HepG2 (cell line): ENCODE results near the gene SNAI3. TPM values are rescaled to one million over a fixed set of nuclear protein-coding genes. Genes with fewer than 3 reads are reported as not detected.

Experiments
- BCL6 ChIP-seq: IDR thresholded peaks from 2 replicates; pipeline ENCODE4 v1.6.1; 2016; ENCODE audit warnings: missing genetic modification reagents, missing compliant biosample characterization
- BORCS8-MEF2B ChIP-seq: sonication (generic); formaldehyde crosslinking; IDR thresholded peaks from 2 replicates; pipeline ENCODE4 v1.8.0; 2022; ENCODE audit warnings: mild to moderate bottlenecking, missing genetic modification reagents
- FOXK2 ChIP-seq: fragments of 450-650 bp; IDR thresholded peaks from 2 replicates; pipeline ENCODE4 v1.6.1; 2016
- GABPA ChIP-seq, 2 experiments: IDR thresholded peaks; 2 replicates each; pipeline ENCODE4 v1.6.1; 2011 to 2016; ENCODE audit warnings: low read depth in 2 of 2, low read length in 1 of 2, missing biosample characterization in 1 of 2, missing genetic modification characterization in 1 of 2
- HCFC1 ChIP-seq: fragments of 150-350 bp; IDR thresholded peaks from 2 replicates; pipeline ENCODE4 v1.6.1; 2014; ENCODE audit warnings: low read depth, low read length
- HNRNPL ChIP-seq: fragments of 200-400 bp; formaldehyde crosslinking; IDR thresholded peaks from 2 replicates; pipeline ENCODE4 v1.6.1; 2017; ENCODE audit warnings: mild to moderate bottlenecking, low read depth, low read length
- IRX3 ChIP-seq: sonication (generic); formaldehyde crosslinking; IDR thresholded peaks from 2 replicates; pipeline ENCODE4 v1.8.1; 2023; ENCODE audit warnings: mild to moderate bottlenecking, low read depth, missing genetic modification reagents, borderline replicate concordance
- MAFG ChIP-seq: sonication (generic); formaldehyde crosslinking; IDR thresholded peaks from 2 replicates; pipeline ENCODE4 v1.5.1; 2020; ENCODE audit warnings: mild to moderate bottlenecking, missing genetic modification reagents
- MBNL3 ChIP-seq: fragments of 250-450 bp; sonication (Bioruptor Pico); conservative IDR thresholded peaks from 2 replicates; pipeline ENCODE4 v1.8.0; 2022; ENCODE audit warnings: mild to moderate bottlenecking, inconsistent platforms
- NFIB ChIP-seq: sonication (generic); formaldehyde crosslinking; IDR thresholded peaks from 2 replicates; pipeline ENCODE4 v1.9.0; 2021; ENCODE audit warnings: missing genetic modification reagents, mild to moderate bottlenecking, borderline replicate concordance
- NR2F2 ChIP-seq: IDR thresholded peaks from 2 replicates; pipeline ENCODE4 v1.6.1; 2012; ENCODE audit warnings: low read depth, inconsistent platforms, borderline replicate concordance
- RFXANK ChIP-seq: IDR thresholded peaks from 2 replicates; pipeline ENCODE4 v1.6.1; 2016
- SMARCE1 ChIP-seq: fragments of 450-650 bp; IDR thresholded peaks from 2 replicates; pipeline ENCODE4 v1.6.1; 2017; ENCODE audit warnings: borderline replicate concordance
- SP1 ChIP-seq, 2 experiments: fragments of 450-650 bp in 1 of 2; sonication (generic) in 1 of 2; formaldehyde crosslinking in 1 of 2; IDR thresholded peaks; 2 replicates each; pipeline versions ENCODE4 v1.4.0 to v1.6.1; 2016 to 2020; ENCODE audit warnings: missing genetic modification reagents in 1 of 2
- ZBTB21 ChIP-seq: sonication (generic); formaldehyde crosslinking; IDR thresholded peaks from 2 replicates; pipeline ENCODE4 v1.4.0; 2020; ENCODE audit warnings: missing genetic modification reagents
- ZBTB42 ChIP-seq: sonication (generic); formaldehyde crosslinking; IDR thresholded peaks from 2 replicates; pipeline ENCODE4 v1.5.0; 2020; ENCODE audit warnings: mild to moderate bottlenecking, missing genetic modification reagents
- ZNF3 ChIP-seq: IDR thresholded peaks from 2 replicates; pipeline ENCODE4 v1.7.0; 2017; ENCODE audit warnings: inconsistent platforms
- ZNF354B ChIP-seq: sonication (generic); formaldehyde crosslinking; IDR thresholded peaks from 2 replicates; pipeline ENCODE4 v1.8.0; 2022; ENCODE audit warnings: mild to moderate bottlenecking, missing genetic modification reagents
- ZNF430 ChIP-seq: sonication (generic); formaldehyde crosslinking; IDR thresholded peaks from 2 replicates; pipeline ENCODE4 v1.9.0; 2021; ENCODE audit warnings: mild to moderate bottlenecking, missing genetic modification reagents
- ZNF839 ChIP-seq: sonication (generic); formaldehyde crosslinking; IDR thresholded peaks from 2 replicates; pipeline ENCODE4 v1.4.0; 2020; ENCODE audit warnings: missing genetic modification reagents, mild to moderate bottlenecking, borderline replicate concordance
- polyA plus RNA-seq, 8 experiments: library from polyadenylated mRNA; depleted of rRNA in 3 of 8; stranded (reverse) in 7 of 8; unstranded in 1 of 8; fragments of >200 nt; fragmentation: Illumina TruSeq in 4 of 8; extraction: Trizol in 4 of 8; gene quantifications; 2 replicates each; pipeline versions ENCODE4 v1.2.1 to v1.2.3, GENCODE V29; 2011 to 2016; ENCODE audit warnings: low read depth in 4 of 8, missing spikeins in 1 of 8, mixed read lengths in 1 of 8; ENCODE audit not compliant: insufficient read depth in 1 of 8
- total RNA-seq, 5 experiments: library from RNA; depleted of rRNA; stranded (reverse); fragments of >200 nt; fragmentation: Illumina TruSeq; extraction: Trizol; gene quantifications; 2 replicates each; pipeline ENCODE4 v1.2.3, GENCODE V29; 2016; ENCODE audit warnings: low read depth in 1 of 5
- TF ChIP-seq, protein P1 (sequence below): sonication (generic); formaldehyde crosslinking; IDR thresholded peaks from 2 replicates; pipeline ENCODE4 v1.5.0; 2020; ENCODE audit warnings: mild to moderate bottlenecking, missing genetic modification reagents
- TF ChIP-seq, protein P2 (sequence below): sonication (generic); formaldehyde crosslinking; IDR thresholded peaks from 2 replicates; pipeline ENCODE4 v1.8.1; 2022; ENCODE audit warnings: mild to moderate bottlenecking, missing genetic modification reagents
- TF ChIP-seq, protein P3 (sequence below): sonication (generic); formaldehyde crosslinking; IDR thresholded peaks from 2 replicates; pipeline ENCODE4 v1.5.1; 2020; ENCODE audit warnings: mild to moderate bottlenecking, moderate library complexity, missing genetic modification reagents
- TF ChIP-seq, protein P4 (sequence below): sonication (generic); formaldehyde crosslinking; IDR thresholded peaks from 2 replicates; pipeline ENCODE4 v1.5.0; 2020; ENCODE audit warnings: missing genetic modification reagents

The SNAI3 gene
- total and polyA plus RNA-seq, 2 of the 13 experiments (the other 11 are each of a cell fraction or from before 2014, with no cell fraction given): 0.09 to 0.18 TPM

DNA sequence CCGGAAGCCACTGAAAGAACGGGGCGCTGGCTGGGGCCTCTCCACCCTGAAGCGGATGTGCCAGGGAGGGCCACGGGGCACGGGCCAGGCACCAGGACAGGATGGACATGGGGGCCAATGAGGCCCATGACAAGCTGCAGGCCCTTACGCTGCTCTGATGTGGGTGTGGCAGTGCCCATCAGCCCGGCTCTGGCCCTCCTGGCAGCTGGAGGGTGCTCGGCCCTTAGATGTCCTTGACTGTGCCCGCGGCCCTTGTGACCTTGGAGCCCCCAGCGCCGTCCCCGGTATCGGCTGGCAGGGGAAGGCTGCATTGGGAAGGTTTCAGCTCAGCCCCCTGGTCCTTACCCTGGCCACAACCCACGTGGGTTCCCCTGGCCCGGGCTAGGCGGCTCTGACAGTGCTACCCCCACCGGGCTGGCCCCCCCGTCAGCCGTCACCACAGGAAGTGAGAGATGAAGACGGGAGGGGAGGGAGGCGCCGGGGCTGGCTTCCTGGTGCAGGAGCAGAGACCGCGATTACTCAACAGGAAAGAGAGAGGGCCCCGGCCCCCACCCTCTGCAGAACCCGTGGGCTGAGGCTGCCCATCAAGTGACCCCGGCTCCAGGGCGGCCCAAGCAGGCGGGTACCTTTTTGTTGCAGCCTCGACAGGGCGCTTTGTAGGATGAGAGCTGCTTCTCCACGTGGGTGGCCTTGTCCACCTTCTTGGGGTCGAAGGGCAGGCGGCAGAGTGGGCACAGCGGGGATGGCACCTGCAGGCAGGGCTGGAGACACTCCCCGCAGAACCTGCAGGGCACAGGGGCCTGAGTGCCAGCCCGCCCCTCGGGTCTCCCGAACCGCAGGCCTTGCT is 14.6 kb upstream of the SNAI3 start (continued):
- TF ChIP-seq, protein P1, sequence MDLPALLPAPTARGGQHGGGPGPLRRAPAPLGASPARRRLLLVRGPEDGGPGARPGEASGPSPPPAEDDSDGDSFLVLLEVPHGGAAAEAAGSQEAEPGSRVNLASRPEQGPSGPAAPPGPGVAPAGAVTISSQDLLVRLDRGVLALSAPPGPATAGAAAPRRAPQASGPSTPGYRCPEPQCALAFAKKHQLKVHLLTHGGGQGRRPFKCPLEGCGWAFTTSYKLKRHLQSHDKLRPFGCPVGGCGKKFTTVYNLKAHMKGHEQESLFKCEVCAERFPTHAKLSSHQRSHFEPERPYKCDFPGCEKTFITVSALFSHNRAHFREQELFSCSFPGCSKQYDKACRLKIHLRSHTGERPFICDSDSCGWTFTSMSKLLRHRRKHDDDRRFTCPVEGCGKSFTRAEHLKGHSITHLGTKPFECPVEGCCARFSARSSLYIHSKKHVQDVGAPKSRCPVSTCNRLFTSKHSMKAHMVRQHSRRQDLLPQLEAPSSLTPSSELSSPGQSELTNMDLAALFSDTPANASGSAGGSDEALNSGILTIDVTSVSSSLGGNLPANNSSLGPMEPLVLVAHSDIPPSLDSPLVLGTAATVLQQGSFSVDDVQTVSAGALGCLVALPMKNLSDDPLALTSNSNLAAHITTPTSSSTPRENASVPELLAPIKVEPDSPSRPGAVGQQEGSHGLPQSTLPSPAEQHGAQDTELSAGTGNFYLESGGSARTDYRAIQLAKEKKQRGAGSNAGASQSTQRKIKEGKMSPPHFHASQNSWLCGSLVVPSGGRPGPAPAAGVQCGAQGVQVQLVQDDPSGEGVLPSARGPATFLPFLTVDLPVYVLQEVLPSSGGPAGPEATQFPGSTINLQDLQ (CRISPR knock-in tag): no peak
- TF ChIP-seq HNRNPL (peak; percentile 94), RFXANK (no peak), ZBTB21 (CRISPR knock-in tag) (peak; percentile 28; the same call in 1 of the 2 replicates), NFIB (CRISPR knock-in tag) (no peak), BORCS8-MEF2B (CRISPR knock-in tag) (no peak), FOXK2 (no peak), ZNF354B (no peak), ZNF3 (CRISPR knock-in tag) (no peak), ZBTB42 (CRISPR knock-in tag) (no peak; the same call in 1 of the 2 replicates), SMARCE1 (no peak), HCFC1 (no peak), BCL6 (CRISPR knock-in tag) (no peak; the same call in 1 of the 2 replicates), ZNF839 (CRISPR knock-in tag) (no peak; the same call in 1 of the 2 replicates), IRX3 (CRISPR knock-in tag) (no peak), MBNL3 (CRISPR knock-in tag) (no peak), ZNF430 (CRISPR knock-in tag) (0 out of 2 replicates have a peak, but pooled peaks have one; percentile 94), GABPA (IDR thresholded peaks at IDR 0.05; ENCODE audit: low read depth, low read length) (no peak), GABPA (CRISPR knock-in tag; IDR thresholded peaks at IDR 0.05; ENCODE audit: low read depth) (peak; percentile 93), NR2F2 (peak; percentile 35; the same call in 1 of the 2 replicates), SP1 (IDR thresholded peaks at IDR 0.05) (no peak), SP1 (CRISPR knock-in tag; IDR thresholded peaks at IDR 0.05) (peak; percentile 3; the same call in 1 of the 2 replicates), MAFG (CRISPR knock-in tag) (no peak)
- TF ChIP-seq, protein P2, sequence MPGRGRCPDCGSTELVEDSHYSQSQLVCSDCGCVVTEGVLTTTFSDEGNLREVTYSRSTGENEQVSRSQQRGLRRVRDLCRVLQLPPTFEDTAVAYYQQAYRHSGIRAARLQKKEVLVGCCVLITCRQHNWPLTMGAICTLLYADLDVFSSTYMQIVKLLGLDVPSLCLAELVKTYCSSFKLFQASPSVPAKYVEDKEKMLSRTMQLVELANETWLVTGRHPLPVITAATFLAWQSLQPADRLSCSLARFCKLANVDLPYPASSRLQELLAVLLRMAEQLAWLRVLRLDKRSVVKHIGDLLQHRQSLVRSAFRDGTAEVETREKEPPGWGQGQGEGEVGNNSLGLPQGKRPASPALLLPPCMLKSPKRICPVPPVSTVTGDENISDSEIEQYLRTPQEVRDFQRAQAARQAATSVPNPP (CRISPR knock-in tag): no peak; the same call in 1 of the 2 replicates
- TF ChIP-seq, protein P3, sequence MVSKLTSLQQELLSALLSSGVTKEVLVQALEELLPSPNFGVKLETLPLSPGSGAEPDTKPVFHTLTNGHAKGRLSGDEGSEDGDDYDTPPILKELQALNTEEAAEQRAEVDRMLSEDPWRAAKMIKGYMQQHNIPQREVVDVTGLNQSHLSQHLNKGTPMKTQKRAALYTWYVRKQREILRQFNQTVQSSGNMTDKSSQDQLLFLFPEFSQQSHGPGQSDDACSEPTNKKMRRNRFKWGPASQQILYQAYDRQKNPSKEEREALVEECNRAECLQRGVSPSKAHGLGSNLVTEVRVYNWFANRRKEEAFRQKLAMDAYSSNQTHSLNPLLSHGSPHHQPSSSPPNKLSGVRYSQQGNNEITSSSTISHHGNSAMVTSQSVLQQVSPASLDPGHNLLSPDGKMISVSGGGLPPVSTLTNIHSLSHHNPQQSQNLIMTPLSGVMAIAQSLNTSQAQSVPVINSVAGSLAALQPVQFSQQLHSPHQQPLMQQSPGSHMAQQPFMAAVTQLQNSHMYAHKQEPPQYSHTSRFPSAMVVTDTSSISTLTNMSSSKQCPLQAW (CRISPR knock-in tag): peak; percentile 95
- TF ChIP-seq, protein P4, sequence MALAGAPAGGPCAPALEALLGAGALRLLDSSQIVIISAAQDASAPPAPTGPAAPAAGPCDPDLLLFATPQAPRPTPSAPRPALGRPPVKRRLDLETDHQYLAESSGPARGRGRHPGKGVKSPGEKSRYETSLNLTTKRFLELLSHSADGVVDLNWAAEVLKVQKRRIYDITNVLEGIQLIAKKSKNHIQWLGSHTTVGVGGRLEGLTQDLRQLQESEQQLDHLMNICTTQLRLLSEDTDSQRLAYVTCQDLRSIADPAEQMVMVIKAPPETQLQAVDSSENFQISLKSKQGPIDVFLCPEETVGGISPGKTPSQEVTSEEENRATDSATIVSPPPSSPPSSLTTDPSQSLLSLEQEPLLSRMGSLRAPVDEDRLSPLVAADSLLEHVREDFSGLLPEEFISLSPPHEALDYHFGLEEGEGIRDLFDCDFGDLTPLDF (CRISPR knock-in tag): no peak
